HFFc6 (cell line): Measurements from ENCODE around the gene MIA2. TPM values are rescaled to one million over a fixed set of nuclear protein-coding genes. Genes with fewer than 3 reads are reported as not detected.
A peak's percentile ranks its signal among the peaks of the same experiment; 100 is the strongest.

Experiments
- DNase-seq: peaks from one replicate; pipeline ENCODE4 v3.0.0-alpha.2; 2018
- H3K27ac Mint-ChIP-seq: 2 replicates; pipeline ENCODE4 v1.8.0; 2020; ENCODE audit warnings: mild to moderate bottlenecking, mixed read lengths
- H3K27me3 Mint-ChIP-seq: 2 replicates; pipeline ENCODE4 v1.8.0; 2021; ENCODE audit warnings: mild to moderate bottlenecking, moderate library complexity, mixed read lengths; ENCODE audit not compliant: insufficient read depth
- H3K36me3 Mint-ChIP-seq: 2 replicates; pipeline ENCODE4 v1.8.0; 2021; ENCODE audit warnings: low read depth, mixed read lengths
- H3K4me1 Mint-ChIP-seq: 2 replicates; pipeline ENCODE4 v1.8.0; 2020; ENCODE audit warnings: low read depth, mixed read lengths
- H3K4me3 Mint-ChIP-seq: 2 replicates; pipeline ENCODE4 v1.8.0; 2020; ENCODE audit warnings: mild to moderate bottlenecking, moderate library complexity, mixed read lengths
- H3K9me3 Mint-ChIP-seq: 2 replicates; pipeline ENCODE4 v1.8.0; 2020; ENCODE audit warnings: mild to moderate bottlenecking, mixed read lengths
- total RNA-seq, 6 experiments: library from RNA; stranded (reverse); fragmentation: NEBNext Ultra II Directional; extraction: Animal tissue kit (Norgen Biotek cat#: 25700); gene quantifications; 2 replicates in 1 of 6; 3 replicates in 5 of 6; pipeline ENCODE4 v1.2.3, GENCODE V29; 2021
- TF ChIP-seq, protein P1 (sequence below): fragments of 200-600 bp; sonication (generic); IDR thresholded peaks from 2 replicates; pipeline ENCODE4 v1.5.0; 2021; ENCODE audit warnings: antibody characterized with exemption, mild to moderate bottlenecking

The MIA2 gene
- total RNA-seq, 6 experiments from 2014 or later, result 11.5 to 16.3 (median 13.0) TPM

DNA sequence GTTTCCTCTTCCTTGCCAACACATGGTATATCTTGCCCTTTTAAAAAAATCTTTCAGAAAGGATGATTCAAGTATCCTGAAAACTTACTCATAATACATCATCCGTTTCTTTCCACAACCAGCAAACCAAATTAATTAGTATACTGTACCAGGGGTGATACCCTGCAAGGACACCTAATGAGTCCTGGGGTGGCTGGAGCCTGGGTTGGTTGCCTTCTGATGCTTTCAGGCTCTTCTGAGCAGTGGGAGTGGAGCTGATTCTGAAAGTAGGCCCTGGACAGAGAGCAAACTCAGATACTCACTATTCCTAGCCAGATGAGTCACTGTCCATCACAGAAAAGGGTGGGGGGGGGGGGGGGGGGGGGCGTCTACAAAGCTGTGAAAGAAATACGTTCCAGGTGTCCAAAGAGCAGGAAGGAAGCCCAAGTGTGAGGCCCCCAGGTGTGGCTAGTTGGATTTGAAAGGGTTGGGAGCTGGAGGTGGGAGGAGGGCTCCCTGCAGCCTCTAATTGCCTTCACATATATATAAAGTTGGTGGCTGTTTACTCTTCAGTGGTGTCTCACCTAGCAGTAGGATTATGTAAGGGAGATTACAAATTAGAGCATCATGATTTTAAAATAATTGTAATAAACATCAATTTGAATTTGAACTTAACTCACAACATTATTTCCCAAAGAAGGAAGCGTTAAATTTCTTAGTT is 162.0 kb downstream of the MIA2 start:
- Mint-ChIP-seq H3K4me1 (peaks cover 23% of the 10 kb centered on the region), H3K4me3 (no peak overlapping the region), H3K9me3 (no peaks in the 10 kb centered on the region), H3K27ac (peak overlapping the region; percentile 81), H3K27me3 (no peaks in the 10 kb centered on the region), H3K36me3 (peaks cover 10% of the 10 kb centered on the region)
- TF ChIP-seq, protein P1, sequence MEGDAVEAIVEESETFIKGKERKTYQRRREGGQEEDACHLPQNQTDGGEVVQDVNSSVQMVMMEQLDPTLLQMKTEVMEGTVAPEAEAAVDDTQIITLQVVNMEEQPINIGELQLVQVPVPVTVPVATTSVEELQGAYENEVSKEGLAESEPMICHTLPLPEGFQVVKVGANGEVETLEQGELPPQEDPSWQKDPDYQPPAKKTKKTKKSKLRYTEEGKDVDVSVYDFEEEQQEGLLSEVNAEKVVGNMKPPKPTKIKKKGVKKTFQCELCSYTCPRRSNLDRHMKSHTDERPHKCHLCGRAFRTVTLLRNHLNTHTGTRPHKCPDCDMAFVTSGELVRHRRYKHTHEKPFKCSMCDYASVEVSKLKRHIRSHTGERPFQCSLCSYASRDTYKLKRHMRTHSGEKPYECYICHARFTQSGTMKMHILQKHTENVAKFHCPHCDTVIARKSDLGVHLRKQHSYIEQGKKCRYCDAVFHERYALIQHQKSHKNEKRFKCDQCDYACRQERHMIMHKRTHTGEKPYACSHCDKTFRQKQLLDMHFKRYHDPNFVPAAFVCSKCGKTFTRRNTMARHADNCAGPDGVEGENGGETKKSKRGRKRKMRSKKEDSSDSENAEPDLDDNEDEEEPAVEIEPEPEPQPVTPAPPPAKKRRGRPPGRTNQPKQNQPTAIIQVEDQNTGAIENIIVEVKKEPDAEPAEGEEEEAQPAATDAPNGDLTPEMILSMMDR, result no peak
- no peak for DNase-seq

DNA sequence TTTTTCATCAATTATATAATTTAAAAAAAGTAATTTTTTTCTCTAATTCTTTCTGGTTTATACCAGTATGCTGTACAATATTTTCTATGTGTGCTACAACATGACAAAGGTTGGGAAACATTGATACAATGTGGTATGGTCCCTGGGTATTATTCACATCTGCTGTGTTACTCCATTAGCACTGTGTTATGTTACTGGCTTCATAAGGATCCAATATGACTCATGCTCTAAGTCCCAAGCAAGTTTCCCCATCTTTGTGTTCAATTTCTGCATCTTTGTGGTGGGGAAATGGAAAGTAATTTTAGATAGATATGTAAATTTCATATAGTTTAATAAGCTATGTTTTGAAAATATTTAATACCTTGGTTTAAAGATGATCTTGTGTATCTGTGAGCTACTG is 162.7 kb downstream of the MIA2 start:
- H3K36me3 Mint-ChIP-seq, result peaks cover 12% of the 10 kb centered on the region
- DNase-seq, result no peak
- no peak overlapping the region for H3K4me3 Mint-ChIP-seq
- TF ChIP-seq, protein P1, result no peak
- no peak overlapping the region for H3K27ac Mint-ChIP-seq
- peaks cover 23% of the 10 kb centered on the region for H3K4me1 Mint-ChIP-seq
- no peaks in the 10 kb centered on the region for H3K9me3 Mint-ChIP-seq
- H3K27me3 Mint-ChIP-seq, result no peaks in the 10 kb centered on the region

DNA sequence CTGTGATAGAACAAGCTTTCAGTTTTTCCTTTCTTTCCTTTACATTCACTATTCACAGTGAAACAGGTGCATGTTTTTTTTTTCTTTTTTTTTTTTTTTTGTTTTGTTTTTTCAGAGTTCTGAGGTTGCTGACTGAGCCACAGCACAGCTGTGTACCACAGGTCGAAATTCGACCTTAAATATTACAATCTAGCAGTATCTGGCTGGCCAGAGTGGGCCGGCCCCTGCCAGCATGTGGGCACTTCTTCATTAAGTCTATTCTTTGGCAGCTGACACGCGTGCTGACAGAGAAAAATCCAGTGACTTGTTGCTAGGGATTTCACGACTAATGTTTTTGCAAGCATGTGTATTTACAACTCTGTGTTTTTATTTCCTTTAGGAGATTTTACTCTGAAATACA is 164.7 kb downstream of the MIA2 start:
- H3K27ac Mint-ChIP-seq, result no peak overlapping the region
- TF ChIP-seq, protein P1, result no peak
- peaks cover 23% of the 10 kb centered on the region for H3K4me1 Mint-ChIP-seq
- no peaks in the 10 kb centered on the region for H3K9me3 Mint-ChIP-seq
- no peaks in the 10 kb centered on the region for H3K27me3 Mint-ChIP-seq
- H3K36me3 Mint-ChIP-seq, result peaks cover 12% of the 10 kb centered on the region
- no peak for DNase-seq
- no peak overlapping the region for H3K4me3 Mint-ChIP-seq

DNA sequence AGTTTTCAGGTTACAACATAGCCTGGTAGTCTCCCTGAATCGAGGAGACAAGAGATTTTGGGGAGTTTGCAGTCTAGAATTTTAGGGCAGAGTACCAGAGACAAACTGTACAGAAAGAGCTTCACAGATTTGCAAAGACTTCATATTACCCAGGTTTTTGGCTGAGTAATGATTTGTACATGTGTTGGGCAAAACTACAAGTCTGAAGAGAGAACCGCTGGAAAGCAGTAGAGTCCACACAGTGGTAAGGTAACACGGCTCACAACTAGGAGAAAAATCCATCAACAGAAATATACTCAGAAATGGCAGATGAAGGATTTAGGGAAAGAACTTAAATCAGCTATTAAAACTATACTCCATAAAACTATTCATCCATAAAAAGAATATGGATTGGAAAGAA is 172.8 kb downstream of the MIA2 start:
- H3K4me1 Mint-ChIP-seq, result peaks cover 9% of the 10 kb centered on the region
- DNase-seq, result no peak
- H3K27me3 Mint-ChIP-seq, result no peaks in the 10 kb centered on the region
- peaks cover 6% of the 10 kb centered on the region for H3K36me3 Mint-ChIP-seq
- TF ChIP-seq, protein P1, result no peak
- peak overlapping the region; percentile 12; the same call in 1 of the 2 replicates for H3K27ac Mint-ChIP-seq
- H3K9me3 Mint-ChIP-seq, result no peaks in the 10 kb centered on the region
- H3K4me3 Mint-ChIP-seq, result no peak overlapping the region

DNA sequence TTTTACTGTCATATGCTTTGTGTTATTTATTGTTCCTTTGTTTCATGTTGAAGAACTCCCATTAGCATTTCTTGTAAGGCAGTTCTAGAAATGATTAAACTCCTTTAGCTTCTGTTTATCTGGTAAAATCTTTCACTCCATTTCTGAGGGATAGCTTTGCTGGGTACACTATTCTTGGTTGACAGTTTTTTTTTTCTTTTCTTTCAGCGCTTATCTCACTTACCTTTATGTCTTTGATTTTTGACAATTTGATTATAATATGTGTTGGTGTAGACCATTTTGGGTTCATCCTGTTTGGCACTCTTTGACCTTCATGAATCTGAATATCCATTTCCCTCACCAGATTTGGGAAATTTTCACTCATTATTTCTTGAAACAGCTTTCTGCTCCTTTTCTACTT is 182.4 kb downstream of the MIA2 start:
- Mint-ChIP-seq H3K9me3 (peaks cover 14% of the 10 kb centered on the region), H3K27me3 (no peaks in the 10 kb centered on the region), H3K27ac (no peak overlapping the region), H3K36me3 (peaks cover 27% of the 10 kb centered on the region), H3K4me3 (no peak overlapping the region), H3K4me1 (peaks cover 39% of the 10 kb centered on the region)
- TF ChIP-seq, protein P1, result no peak
- no peak for DNase-seq
